Cardiac fibroblast (primary cell): Measurements from ENCODE around the gene IFI27L1.

Experiments
- DNase-seq, 2 donors: peaks; one replicate each; pipeline versions ENCODE4 v3.0.0 to v3.0.0-alpha.2; 2010; ENCODE audit warnings: low read depth in 2 of 2
- H3K4me3 ChIP-seq, 2 donors: replicated peaks in 1 of 2; 1 replicate in 1 of 2; 2 replicates in 1 of 2; pipeline ENCODE4 v1.5.1; 2011; ENCODE audit warnings: low read depth in 2 of 2, low read length in 2 of 2, mild to moderate bottlenecking in 2 of 2, moderate library complexity in 1 of 2
- TF ChIP-seq, protein P1 (sequence below): IDR thresholded peaks from one replicate; pipeline ENCODE4 v1.5.1; 2011; ENCODE audit warnings: low read depth, mild to moderate bottlenecking, low read length, inconsistent platforms

IFI27L1 gene

DNA sequence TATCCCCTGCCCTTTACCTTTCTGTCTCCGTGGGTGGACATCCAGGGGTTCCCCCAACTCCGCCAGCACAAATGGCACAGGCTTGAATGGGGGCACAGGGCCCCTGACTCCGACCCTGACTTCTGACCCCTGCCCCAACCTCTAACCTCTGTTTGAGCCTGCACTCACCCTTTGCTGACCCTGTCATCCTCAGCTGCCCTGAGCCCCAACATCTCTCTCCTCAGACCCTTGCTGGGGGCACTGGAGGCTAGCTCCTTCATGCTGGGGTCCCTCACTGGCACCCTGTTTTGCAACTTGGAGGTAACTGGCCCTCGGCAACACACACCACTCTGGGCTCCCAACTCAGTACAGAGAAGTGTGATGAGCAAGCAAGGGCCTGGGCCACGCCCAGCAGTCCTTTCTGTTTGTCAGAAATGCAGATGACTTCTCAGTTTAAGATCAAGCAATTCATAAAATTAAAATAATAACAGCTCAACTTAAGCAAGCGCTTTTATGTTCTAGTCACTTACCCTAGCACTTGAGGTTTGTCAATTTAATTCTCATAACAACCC, 31.5 kb downstream of the IFI27L1 start:
- H3K4me3 ChIP-seq: no peak overlapping the region
- no peak for DNase-seq
- TF ChIP-seq, protein P1, sequence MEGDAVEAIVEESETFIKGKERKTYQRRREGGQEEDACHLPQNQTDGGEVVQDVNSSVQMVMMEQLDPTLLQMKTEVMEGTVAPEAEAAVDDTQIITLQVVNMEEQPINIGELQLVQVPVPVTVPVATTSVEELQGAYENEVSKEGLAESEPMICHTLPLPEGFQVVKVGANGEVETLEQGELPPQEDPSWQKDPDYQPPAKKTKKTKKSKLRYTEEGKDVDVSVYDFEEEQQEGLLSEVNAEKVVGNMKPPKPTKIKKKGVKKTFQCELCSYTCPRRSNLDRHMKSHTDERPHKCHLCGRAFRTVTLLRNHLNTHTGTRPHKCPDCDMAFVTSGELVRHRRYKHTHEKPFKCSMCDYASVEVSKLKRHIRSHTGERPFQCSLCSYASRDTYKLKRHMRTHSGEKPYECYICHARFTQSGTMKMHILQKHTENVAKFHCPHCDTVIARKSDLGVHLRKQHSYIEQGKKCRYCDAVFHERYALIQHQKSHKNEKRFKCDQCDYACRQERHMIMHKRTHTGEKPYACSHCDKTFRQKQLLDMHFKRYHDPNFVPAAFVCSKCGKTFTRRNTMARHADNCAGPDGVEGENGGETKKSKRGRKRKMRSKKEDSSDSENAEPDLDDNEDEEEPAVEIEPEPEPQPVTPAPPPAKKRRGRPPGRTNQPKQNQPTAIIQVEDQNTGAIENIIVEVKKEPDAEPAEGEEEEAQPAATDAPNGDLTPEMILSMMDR: no peak

GRCh38 chr14:94113073-94113472, 32.0 kb downstream of the IFI27L1 start:
- no peak overlapping the region for H3K4me3 ChIP-seq
- TF ChIP-seq, protein P1: no peak
- DNase-seq: no peak

GRCh38 chr14:94113490-94113889, 32.4 kb downstream of the IFI27L1 start:
- TF ChIP-seq, protein P1: no peak
- no peak overlapping the region for H3K4me3 ChIP-seq
- DNase-seq: peak; percentile 27 to 31

GRCh38 chr14:94113908-94114588, 32.9 kb downstream of the IFI27L1 start:
- TF ChIP-seq, protein P1: no peak
- H3K4me3 ChIP-seq: no peak overlapping the region
- no peak for DNase-seq

GRCh38 chr14:94114589-94115057, 33.5 kb downstream of the IFI27L1 start:
- H3K4me3 ChIP-seq: no peak overlapping the region
- DNase-seq: no peak
- TF ChIP-seq, protein P1: no peak

- DNase-seq: peak in 1 of 2 donors; percentile 38
- TF ChIP-seq, protein P1: no peak
- no peak overlapping the region for H3K4me3 ChIP-seq
These were observed 34.0 kb downstream of the IFI27L1 start for GRCh38 chr14:94115058-94115591.
